Neuronal stem cell (in vitro differentiated cells): ENCODE results near the gene SYCE1.
"Not testable (repeated sequence)": the region's sequence is repeated elsewhere in the genome, so short reads cannot be mapped to it uniquely, and the experiment has no call there.

ENCODE experiments used
- DNase-seq: peaks from one replicate; pipeline ENCODE4 v3.0.0-alpha.2; 2013; ENCODE audit warnings: low spot score
- H2AFZ ChIP-seq: one replicate; pipeline ENCODE4 v1.6.1; 2013; ENCODE audit warnings: mild to moderate bottlenecking, low read length, inconsistent platforms
- H2AK5ac ChIP-seq: 2 replicates; pipeline ENCODE4 v1.6.1; 2013; ENCODE audit warnings: low read depth, mild to moderate bottlenecking, inconsistent platforms, low read length, moderate library complexity, mixed read lengths
- H2BK120ac ChIP-seq: 2 replicates; pipeline ENCODE4 v1.6.1; 2013; ENCODE audit warnings: low read depth, mild to moderate bottlenecking, inconsistent platforms, low read length, moderate library complexity, mixed read lengths
- H2BK12ac ChIP-seq: one replicate; pipeline ENCODE4 v1.6.1; 2013; ENCODE audit warnings: low read length, inconsistent platforms
- H2BK15ac ChIP-seq: 2 replicates; pipeline ENCODE4 v1.6.1; 2013; ENCODE audit warnings: mild to moderate bottlenecking, low read length, inconsistent platforms, mixed read lengths
- H2BK5ac ChIP-seq: one replicate; pipeline ENCODE4 v1.6.1; 2013; ENCODE audit warnings: inconsistent platforms, mild to moderate bottlenecking, low read length, moderate library complexity
- H3K14ac ChIP-seq: one replicate; pipeline ENCODE4 v1.6.1; 2013; ENCODE audit warnings: low read length, inconsistent platforms
- H3K18ac ChIP-seq: 2 replicates; pipeline ENCODE4 v1.6.1; 2013; ENCODE audit warnings: low read length, inconsistent platforms
- H3K23ac ChIP-seq: 2 replicates; pipeline ENCODE4 v1.6.1; 2013; ENCODE audit warnings: low read depth, mild to moderate bottlenecking, mixed read lengths, low read length, inconsistent platforms; ENCODE audit not compliant: poor library complexity
- H3K27ac ChIP-seq: replicated peaks from 3 replicates; pipeline ENCODE4 v1.5.1; 2013; ENCODE audit warnings: low read length, inconsistent platforms
- H3K27me3 ChIP-seq, 3 experiments: 2 replicates each; pipeline ENCODE4 v1.6.1; 2013; ENCODE audit warnings: low read length in 3 of 3, mild to moderate bottlenecking in 2 of 3, inconsistent platforms in 1 of 3, low read depth in 1 of 3, mixed read lengths in 1 of 3, moderate library complexity in 1 of 3; ENCODE audit not compliant: control insufficient read depth in 3 of 3, insufficient read depth in 3 of 3
- H3K36me3 ChIP-seq, 2 donors: replicated peaks in 1 of 2; 2 replicates each; pipeline ENCODE4 v1.6.1; 2013; ENCODE audit warnings: low read length in 2 of 2; ENCODE audit not compliant: control insufficient read depth in 2 of 2, insufficient read depth in 2 of 2
- H3K4ac ChIP-seq: 2 replicates; pipeline ENCODE4 v1.6.1; 2013; ENCODE audit warnings: inconsistent platforms, mild to moderate bottlenecking, low read length, moderate library complexity
- H3K4me1 ChIP-seq, 2 donors: 1 replicate in 1 of 2; 2 replicates in 1 of 2; pipeline ENCODE4 v1.6.1; 2013; ENCODE audit warnings: low read length in 2 of 2, low read depth in 1 of 2; ENCODE audit not compliant: control insufficient read depth in 2 of 2, insufficient read depth in 1 of 2
- H3K4me2 ChIP-seq: one replicate; pipeline ENCODE4 v1.6.1; 2013; ENCODE audit warnings: mild to moderate bottlenecking, low read length, inconsistent platforms; ENCODE audit not compliant: insufficient read depth, poor library complexity, severe bottlenecking
- H3K4me3 ChIP-seq, 2 donors: 2 replicates each; pipeline ENCODE4 v1.5.1; 2013; ENCODE audit warnings: low read length in 2 of 2, mild to moderate bottlenecking in 2 of 2, inconsistent platforms in 1 of 2, moderate library complexity in 1 of 2
- H3K79me1 ChIP-seq: one replicate; pipeline ENCODE4 v1.6.1; 2013; ENCODE audit warnings: low read depth, mild to moderate bottlenecking, inconsistent platforms, low read length, moderate library complexity
- H3K9ac ChIP-seq: one replicate; pipeline ENCODE4 v1.6.1; 2013; ENCODE audit warnings: mild to moderate bottlenecking, low read depth, low read length, inconsistent platforms; ENCODE audit not compliant: poor library complexity
- H3K9me3 ChIP-seq, 2 donors: replicated peaks in 1 of 2; 2 replicates each; pipeline versions ENCODE3 to v1.6.1; 2013; ENCODE audit warnings: low read length in 2 of 2, mild to moderate bottlenecking in 2 of 2, inconsistent platforms in 1 of 2, low read depth in 1 of 2, mixed read lengths in 1 of 2, moderate library complexity in 1 of 2; ENCODE audit not compliant: control insufficient read depth in 2 of 2, insufficient read depth in 1 of 2
- H4K8ac ChIP-seq: one replicate; pipeline ENCODE4 v1.6.1; 2013; ENCODE audit warnings: low read depth, mild to moderate bottlenecking, inconsistent platforms, low read length, moderate library complexity
- H4K91ac ChIP-seq: one replicate; pipeline ENCODE4 v1.6.1; 2013; ENCODE audit warnings: low read length, low read depth, mild to moderate bottlenecking, inconsistent platforms; ENCODE audit not compliant: poor library complexity
- WGBS, 2 donors: extraction: QIAGEN DNeasy Blood & Tissue Kit; methylation state at CpG; one replicate each; pipeline ENCODE4 v1.1.7; 2013; ENCODE audit warnings: missing lambda C conversion rate in 2 of 2, mixed read lengths in 1 of 2; ENCODE audit not compliant: insufficient read length in 2 of 2, insufficient replicate concordance in 1 of 2; ENCODE audit errors: extremely low coverage in 2 of 2; 5-methylcytosine and 5-hydroxymethylcytosine counted together

The SYCE1 gene

DNA sequence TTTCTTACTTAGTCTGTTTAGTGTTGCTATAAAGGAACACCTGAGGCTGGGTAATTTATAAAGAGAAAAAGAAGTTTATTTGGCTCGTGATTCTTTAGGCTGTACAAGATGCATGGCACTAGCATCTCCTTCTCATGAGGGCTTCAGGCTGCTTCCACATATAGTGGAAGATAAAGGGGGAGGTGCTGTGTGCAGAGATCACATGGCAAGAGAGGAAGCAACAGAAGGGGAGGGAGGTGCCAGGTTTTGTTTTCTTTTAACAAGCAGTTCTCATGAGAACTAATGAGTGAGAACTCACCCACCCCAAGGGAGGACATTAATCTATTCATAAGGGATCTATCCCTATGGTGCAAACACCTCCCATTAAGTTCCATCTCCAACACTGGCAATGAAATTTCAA is 20.9 kb downstream of the SYCE1 start:
- Histone ChIP-seq H4K91ac (no peak overlapping the region), H3K27me3 (peaks cover 0 to 8% (median 0%) of the 10 kb centered on the region in 3 experiments), H3K4me3 (no peak overlapping the region), H2BK5ac (no peak overlapping the region), H3K23ac (no peak overlapping the region), H3K18ac (no peak overlapping the region), H3K4me2 (no peak overlapping the region), H3K9ac (no peak overlapping the region), H3K4me1 (no peaks in the 10 kb centered on the region), H2BK12ac (no peak overlapping the region), H3K14ac (no peak overlapping the region), H3K9me3 (peaks cover 0 to 21% of the 10 kb centered on the region in 2 donors), H3K27ac (no peak overlapping the region), H2BK15ac (no peak overlapping the region), H2AK5ac (no peak overlapping the region), H4K8ac (no peak overlapping the region), H3K79me1 (no peaks in the 10 kb centered on the region), H2BK120ac (no peak overlapping the region), H2AFZ (no peak overlapping the region), H3K36me3 (no peaks in the 10 kb centered on the region), H3K4ac (no peak overlapping the region)
- no CpG with 5 or more reads among the region's 1 CpG for WGBS, 2 donors
- DNase-seq = no peak

DNA sequence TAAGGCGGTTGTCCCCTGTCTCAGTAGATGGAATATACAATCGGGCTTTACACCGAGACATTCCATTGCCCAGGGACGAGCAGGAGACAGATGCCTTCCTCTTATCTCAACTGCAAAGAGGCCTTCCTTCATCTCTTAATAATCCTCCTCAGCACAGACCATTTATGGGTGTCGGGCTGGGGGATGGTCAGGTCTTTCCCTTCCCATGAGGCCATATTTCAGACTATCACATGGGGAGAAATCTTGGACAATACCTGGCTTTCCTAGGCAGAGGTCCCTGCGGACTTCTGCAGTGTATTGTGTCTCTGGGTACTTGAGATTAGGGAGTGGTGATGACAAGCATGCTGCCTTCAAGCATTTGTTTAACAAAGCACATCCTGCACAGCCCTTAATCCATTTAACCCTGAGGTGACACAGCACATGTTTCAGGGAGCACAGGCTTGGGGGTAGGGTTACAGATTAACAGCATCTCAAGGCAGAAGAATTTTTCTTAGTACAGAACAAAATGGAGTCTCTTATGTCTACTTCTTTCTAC is 23.9 kb downstream of the SYCE1 start:
- H3K9ac ChIP-seq, H3K4me3 ChIP-seq, H3K4ac ChIP-seq, H4K8ac ChIP-seq, DNase-seq, H3K23ac ChIP-seq, H3K18ac ChIP-seq, H2BK15ac ChIP-seq, H4K91ac ChIP-seq, H2AK5ac ChIP-seq, H2BK5ac ChIP-seq, H2BK12ac ChIP-seq, H3K79me1 ChIP-seq, H2AFZ ChIP-seq, H3K4me1 ChIP-seq, H3K14ac ChIP-seq, H3K4me2 ChIP-seq, H3K36me3 ChIP-seq, H2BK120ac ChIP-seq, H3K27ac ChIP-seq: not testable (repeated sequence)
- WGBS, 2 donors = no CpG with 5 or more reads among the region's 6 CpGs
- Histone ChIP-seq H3K27me3 (peaks cover 0 to 16% (median 0%) of the 10 kb centered on the region in 3 experiments), H3K9me3 (peaks cover 0 to 30% of the 10 kb centered on the region in 2 donors)

DNA sequence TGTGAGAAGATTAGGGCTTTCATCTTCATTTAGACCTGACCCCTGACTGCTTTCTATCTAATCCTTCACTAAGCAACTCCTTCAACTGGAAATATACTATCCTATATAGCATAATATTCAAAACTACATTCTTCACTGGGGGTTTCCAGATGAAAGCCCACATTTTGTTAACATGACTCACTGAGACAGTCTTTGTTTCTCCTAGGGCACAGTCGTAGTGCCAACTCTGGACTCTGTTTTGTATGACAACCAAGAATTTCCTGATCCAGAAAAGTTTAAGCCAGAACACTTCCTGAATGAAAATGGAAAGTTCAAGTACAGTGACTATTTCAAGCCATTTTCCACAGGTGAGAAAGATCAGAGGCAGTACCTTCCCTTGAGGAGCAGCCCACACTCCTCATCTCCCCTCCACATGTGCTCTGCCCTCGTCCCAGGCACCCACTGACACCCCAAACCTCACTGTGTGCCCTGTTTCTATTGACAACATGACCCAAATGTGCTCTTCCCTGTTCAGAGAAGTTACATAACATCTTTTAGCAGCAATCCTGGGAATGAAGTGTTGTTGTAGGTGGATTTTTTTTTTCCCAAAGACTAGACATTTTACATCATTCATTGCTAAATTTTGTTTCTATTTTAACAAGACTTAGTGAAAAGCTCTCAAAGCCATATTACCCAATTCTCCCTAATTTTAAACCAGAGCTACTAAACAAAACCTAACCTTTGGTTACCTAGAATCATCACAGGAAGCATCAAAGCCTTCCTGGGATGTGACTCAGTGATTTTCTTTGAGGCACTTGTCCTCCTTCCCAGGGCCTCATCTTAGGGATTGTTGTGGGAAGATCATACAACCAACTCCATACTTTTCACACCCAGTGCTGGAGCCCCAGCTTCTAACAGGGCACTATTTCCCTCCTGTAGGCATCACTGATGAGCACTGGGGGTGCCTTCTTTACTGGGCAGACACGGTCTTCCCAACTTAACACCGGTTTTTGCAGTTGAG is 27.5 kb downstream of the SYCE1 start:
- WGBS, 2 donors = no CpG with 5 or more reads among the region's 4 CpGs

DNA sequence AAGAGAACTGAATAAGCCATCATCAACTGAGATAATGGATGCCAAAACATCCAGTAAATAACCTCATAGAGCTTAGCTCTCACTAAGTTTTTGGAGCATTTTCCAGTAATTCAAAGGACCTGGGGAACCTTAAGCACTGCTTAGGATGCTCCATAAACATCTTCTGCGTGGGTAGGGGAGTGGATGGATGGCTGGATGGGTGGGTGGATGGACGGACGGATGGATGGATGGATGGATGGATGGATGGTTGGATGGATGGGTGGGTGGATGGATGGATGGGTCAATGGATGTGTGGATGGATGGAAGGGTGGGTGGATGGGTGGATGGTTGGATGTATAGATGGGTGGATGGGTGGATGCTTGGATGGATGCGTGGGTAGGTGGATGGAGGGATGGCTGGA is 29.2 kb downstream of the SYCE1 start:
- peaks cover 0 to 38% of the 10 kb centered on the region in 2 donors for H3K9me3 ChIP-seq
- H2AK5ac ChIP-seq = no peak overlapping the region
- H3K4me2 ChIP-seq = no peak overlapping the region
- H3K14ac ChIP-seq = no peak overlapping the region
- no peaks in the 10 kb centered on the region for H3K36me3 ChIP-seq
- no peak overlapping the region for H3K4me3 ChIP-seq
- no peak overlapping the region for H3K4ac ChIP-seq
- DNase-seq = no peak
- H3K4me1 ChIP-seq = no peaks in the 10 kb centered on the region
- H3K9ac ChIP-seq = no peak overlapping the region
- no peak overlapping the region for H3K18ac ChIP-seq
- no peak overlapping the region for H3K23ac ChIP-seq
- no peak overlapping the region for H3K27ac ChIP-seq
- H2BK120ac ChIP-seq = no peak overlapping the region
- H3K79me1 ChIP-seq = peaks cover 3% of the 10 kb centered on the region
- no peak overlapping the region for H2BK5ac ChIP-seq
- no peak overlapping the region for H2BK15ac ChIP-seq
- no peak overlapping the region for H2AFZ ChIP-seq
- H2BK12ac ChIP-seq = no peak overlapping the region
- H4K91ac ChIP-seq = no peak overlapping the region
- no CpG with 5 or more reads among the region's 4 CpGs for WGBS, 2 donors
- H3K27me3 ChIP-seq = peaks cover 0 to 30% (median 0%) of the 10 kb centered on the region in 3 experiments
- no peak overlapping the region for H4K8ac ChIP-seq

More for the DNA sequence above, 27.5 kb downstream of the SYCE1 start:
- no peak overlapping the region for H3K9ac ChIP-seq
- no peak overlapping the region for H3K4ac ChIP-seq
- no peak overlapping the region for H3K4me2 ChIP-seq
- no peak overlapping the region for H2BK15ac ChIP-seq
- no peak overlapping the region for H2BK12ac ChIP-seq
- H2AFZ ChIP-seq = no peak overlapping the region
- no peaks in the 10 kb centered on the region for H3K36me3 ChIP-seq
- no peak overlapping the region for H3K27ac ChIP-seq
- no peak overlapping the region for H3K14ac ChIP-seq
- H3K23ac ChIP-seq = no peak overlapping the region
- peaks cover 0 to 21% (median 0%) of the 10 kb centered on the region in 3 experiments for H3K27me3 ChIP-seq
- peaks cover 3% of the 10 kb centered on the region for H3K79me1 ChIP-seq
- H4K91ac ChIP-seq = no peak overlapping the region
- H2AK5ac ChIP-seq = no peak overlapping the region
- no peak overlapping the region for H3K4me3 ChIP-seq
- peaks cover 0 to 31% of the 10 kb centered on the region in 2 donors for H3K9me3 ChIP-seq
- no peak overlapping the region for H2BK120ac ChIP-seq
- no peak overlapping the region for H2BK5ac ChIP-seq
- no peak for DNase-seq
- no peaks in the 10 kb centered on the region for H3K4me1 ChIP-seq
- no peak overlapping the region for H4K8ac ChIP-seq
- no peak overlapping the region for H3K18ac ChIP-seq
